Immature natural killer cell (primary cell): ENCODE data around the gene IL15RA. TPM values are rescaled to one million over a fixed set of nuclear protein-coding genes. Genes with fewer than 3 reads are reported as not detected.
A peak's percentile ranks its signal among the peaks of the same experiment; 100 is the strongest.
"Not testable (repeated sequence)": the region's sequence is repeated elsewhere in the genome, so short reads cannot be mapped to it uniquely, and the experiment has no call there.

Source experiments
- DNase-seq, 3 donors: peaks; one replicate each; pipeline ENCODE4 v3.0.0; 2022; ENCODE audit warnings: mixed read lengths in 1 of 3
- H3K27ac Mint-ChIP-seq, 6 donors: one replicate each; pipeline ENCODE4 v1.8.0; 2020; ENCODE audit warnings: mixed read lengths in 6 of 6, mild to moderate bottlenecking in 5 of 6, inconsistent platforms in 4 of 6, moderate library complexity in 3 of 6
- H3K27me3 Mint-ChIP-seq, 3 donors: one replicate each; pipeline ENCODE4 v1.8.0; 2020 to 2021; ENCODE audit warnings: low read depth in 3 of 3, mild to moderate bottlenecking in 3 of 3, mixed read lengths in 3 of 3, moderate library complexity in 3 of 3, inconsistent platforms in 1 of 3
- H3K36me3 Mint-ChIP-seq, 3 donors: one replicate each; pipeline ENCODE4 v1.8.0; 2020; ENCODE audit warnings: mixed read lengths in 3 of 3, inconsistent platforms in 2 of 3, mild to moderate bottlenecking in 2 of 3
- H3K4me1 Mint-ChIP-seq, 2 donors: one replicate each; pipeline ENCODE4 v1.8.0; 2020; ENCODE audit warnings: inconsistent platforms in 2 of 2, mild to moderate bottlenecking in 2 of 2, mixed read lengths in 2 of 2, moderate library complexity in 1 of 2
- H3K4me3 Mint-ChIP-seq, 5 donors: one replicate each; pipeline ENCODE4 v1.8.0; 2020; ENCODE audit warnings: mild to moderate bottlenecking in 5 of 5, mixed read lengths in 5 of 5, inconsistent platforms in 3 of 5, moderate library complexity in 3 of 5
- H3K9me3 Mint-ChIP-seq, 6 donors: one replicate each; pipeline ENCODE4 v1.8.0; 2020; ENCODE audit warnings: mild to moderate bottlenecking in 6 of 6, mixed read lengths in 6 of 6, inconsistent platforms in 4 of 6, moderate library complexity in 3 of 6
- polyA plus RNA-seq, 3 donors: library from polyadenylated mRNA; unstranded; fragments of 300-500 nt; fragmentation: Illumina TruSeq; gene quantifications; one replicate each; pipeline ENCODE4 v1.2.3, GENCODE V29; 2021

IL15RA gene
- polyA plus RNA-seq, 3 donors from 2014 or later, result 7.4 to 22.6 (median 14.4) TPM

GRCh38 chr10:5946786-5947185, 30.6 kb downstream of the IL15RA start:
- H3K27ac Mint-ChIP-seq, result no peak overlapping the region
- H3K27me3 Mint-ChIP-seq, result peaks cover 2 to 6% (median 3%) of the 10 kb centered on the region in 3 donors
- H3K9me3 Mint-ChIP-seq, result no peaks in the 10 kb centered on the region
- no peak overlapping the region for H3K4me3 Mint-ChIP-seq
- peaks cover 0 to under 1% (median 0%) of the 10 kb centered on the region in 3 donors for H3K36me3 Mint-ChIP-seq
- DNase-seq, result no peak
- peaks cover 14 to 15% of the 10 kb centered on the region in 2 donors for H3K4me1 Mint-ChIP-seq

- Mint-ChIP-seq H3K27ac (peak overlapping the region in 1 of 6 donors; percentile 53), H3K4me1 (peaks cover 14 to 15% of the 10 kb centered on the region in 2 donors), H3K4me3 (peak overlapping the region in 3 of 5 donors; percentile 24 to 74 (median 60))
- DNase-seq, H3K27me3 Mint-ChIP-seq, H3K9me3 Mint-ChIP-seq, H3K36me3 Mint-ChIP-seq: not testable (repeated sequence)
These were observed 30.9 kb downstream of the IL15RA start for GRCh38 chr10:5946419-5946775.

GRCh38 chr10:5945561-5946418, 31.6 kb downstream of the IL15RA start:
- H3K9me3 Mint-ChIP-seq, result no peaks in the 10 kb centered on the region
- H3K4me3 Mint-ChIP-seq, result peak overlapping the region; percentile 24 to 82 (median 74)
- peaks cover 2 to 6% (median 3%) of the 10 kb centered on the region in 3 donors for H3K27me3 Mint-ChIP-seq
- H3K27ac Mint-ChIP-seq, result peak overlapping the region in 2 of 6 donors; percentile 53 to 74
- peak in 2 of 3 donors; percentile 2 to 4 for DNase-seq
- no peaks in the 10 kb centered on the region for H3K36me3 Mint-ChIP-seq
- H3K4me1 Mint-ChIP-seq, result peaks cover 14 to 15% of the 10 kb centered on the region in 2 donors

GRCh38 chr10:5945190-5945509, 32.2 kb downstream of the IL15RA start:
- peak overlapping the region in 3 of 5 donors; percentile 33 to 82 (median 74) for H3K4me3 Mint-ChIP-seq
- no peak overlapping the region for H3K27ac Mint-ChIP-seq
- peaks cover 14 to 15% of the 10 kb centered on the region in 2 donors for H3K4me1 Mint-ChIP-seq
- H3K36me3 Mint-ChIP-seq, result no peaks in the 10 kb centered on the region
- H3K27me3 Mint-ChIP-seq, result peaks cover 2 to 6% (median 3%) of the 10 kb centered on the region in 3 donors
- DNase-seq, result no peak
- no peaks in the 10 kb centered on the region for H3K9me3 Mint-ChIP-seq

- no peak overlapping the region for H3K27ac Mint-ChIP-seq
- peaks cover 14 to 15% of the 10 kb centered on the region in 2 donors for H3K4me1 Mint-ChIP-seq
- H3K27me3 Mint-ChIP-seq, result peaks cover 2 to 6% (median 3%) of the 10 kb centered on the region in 3 donors
- H3K4me3 Mint-ChIP-seq, result peak overlapping the region in 1 of 5 donors; percentile 33
- DNase-seq, result no peak
- H3K36me3 Mint-ChIP-seq, result no peaks in the 10 kb centered on the region
- no peaks in the 10 kb centered on the region for H3K9me3 Mint-ChIP-seq
These were observed 32.8 kb downstream of the IL15RA start for GRCh38 chr10:5944389-5945189.

- Mint-ChIP-seq H3K27me3 (peaks cover 2 to 5% (median 3%) of the 10 kb centered on the region in 3 donors), H3K27ac (no peak overlapping the region), H3K4me1 (peaks cover 14 to 15% of the 10 kb centered on the region in 2 donors), H3K4me3 (no peak overlapping the region), H3K36me3 (peaks cover 0 to 3% (median 2%) of the 10 kb centered on the region in 3 donors), H3K9me3 (no peaks in the 10 kb centered on the region)
- no peak for DNase-seq
These were observed 33.8 kb downstream of the IL15RA start for GRCh38 chr10:5943536-5943935.

- H3K27me3 Mint-ChIP-seq, result peaks cover 2 to 5% (median 3%) of the 10 kb centered on the region in 3 donors
- no peak overlapping the region for H3K4me3 Mint-ChIP-seq
- peaks cover 14 to 15% of the 10 kb centered on the region in 2 donors for H3K4me1 Mint-ChIP-seq
- peaks cover 7 to 12% (median 11%) of the 10 kb centered on the region in 3 donors for H3K36me3 Mint-ChIP-seq
- no peak for DNase-seq
- H3K27ac Mint-ChIP-seq, result no peak overlapping the region
- no peaks in the 10 kb centered on the region for H3K9me3 Mint-ChIP-seq
These were observed 34.9 kb downstream of the IL15RA start for GRCh38 chr10:5942474-5942873.

- DNase-seq, result no peak
- Mint-ChIP-seq H3K4me1 (peaks cover 14 to 15% of the 10 kb centered on the region in 2 donors), H3K27ac (no peak overlapping the region), H3K36me3 (peaks cover 7 to 12% (median 12%) of the 10 kb centered on the region in 3 donors), H3K9me3 (no peaks in the 10 kb centered on the region), H3K27me3 (peaks cover 0 to 5% (median 3%) of the 10 kb centered on the region in 3 donors), H3K4me3 (no peak overlapping the region)
These were observed 35.3 kb downstream of the IL15RA start for GRCh38 chr10:5942001-5942400.

- peaks cover 14 to 15% of the 10 kb centered on the region in 2 donors for H3K4me1 Mint-ChIP-seq
- no peak overlapping the region for H3K4me3 Mint-ChIP-seq
- no peaks in the 10 kb centered on the region for H3K9me3 Mint-ChIP-seq
- H3K27me3 Mint-ChIP-seq, result peaks cover 0 to 5% (median 3%) of the 10 kb centered on the region in 3 donors
- H3K36me3 Mint-ChIP-seq, result peaks cover 9 to 15% (median 13%) of the 10 kb centered on the region in 3 donors
- DNase-seq, result no peak
- no peak overlapping the region for H3K27ac Mint-ChIP-seq
These were observed 35.8 kb downstream of the IL15RA start for GRCh38 chr10:5941579-5941978.

GRCh38 chr10:5940807-5941218, 36.5 kb downstream of the IL15RA start:
- no peak overlapping the region for H3K4me3 Mint-ChIP-seq
- H3K4me1 Mint-ChIP-seq, result peaks cover 9 to 10% of the 10 kb centered on the region in 2 donors
- peaks cover 0 to 2% (median 0%) of the 10 kb centered on the region in 6 donors for H3K9me3 Mint-ChIP-seq
- DNase-seq, result no peak
- H3K27me3 Mint-ChIP-seq, result peaks cover 0 to 5% (median 1%) of the 10 kb centered on the region in 3 donors
- peaks cover 12 to 18% (median 16%) of the 10 kb centered on the region in 3 donors for H3K36me3 Mint-ChIP-seq
- no peak overlapping the region for H3K27ac Mint-ChIP-seq

- peaks cover 0 to 2% (median 0%) of the 10 kb centered on the region in 6 donors for H3K9me3 Mint-ChIP-seq
- H3K4me1 Mint-ChIP-seq, result no peaks in the 10 kb centered on the region
- no peak for DNase-seq
- H3K4me3 Mint-ChIP-seq, result no peak overlapping the region
- H3K27me3 Mint-ChIP-seq, result no peaks in the 10 kb centered on the region
- peaks cover 12 to 30% (median 16%) of the 10 kb centered on the region in 3 donors for H3K36me3 Mint-ChIP-seq
- peak overlapping the region in 2 of 6 donors; percentile 0 to 36 for H3K27ac Mint-ChIP-seq
These were observed 39.1 kb downstream of the IL15RA start for GRCh38 chr10:5938291-5938690.

- Mint-ChIP-seq H3K27me3 (no peaks in the 10 kb centered on the region), H3K4me1 (no peaks in the 10 kb centered on the region), H3K9me3 (peaks cover 0 to 2% (median 0%) of the 10 kb centered on the region in 6 donors), H3K4me3 (no peak overlapping the region), H3K27ac (no peak overlapping the region), H3K36me3 (peaks cover 12 to 30% (median 21%) of the 10 kb centered on the region in 3 donors)
- DNase-seq, result no peak
These were observed 40.3 kb downstream of the IL15RA start for GRCh38 chr10:5937016-5937415.

- DNase-seq, result no peak
- peaks cover 24 to 36% (median 27%) of the 10 kb centered on the region in 3 donors for H3K36me3 Mint-ChIP-seq
- no peaks in the 10 kb centered on the region for H3K4me1 Mint-ChIP-seq
- no peak overlapping the region for H3K4me3 Mint-ChIP-seq
- H3K27me3 Mint-ChIP-seq, result no peaks in the 10 kb centered on the region
- no peak overlapping the region for H3K27ac Mint-ChIP-seq
- H3K9me3 Mint-ChIP-seq, result peaks cover 0 to 2% (median 0%) of the 10 kb centered on the region in 6 donors
These were observed 41.7 kb downstream of the IL15RA start for GRCh38 chr10:5935628-5936027.
